ENCODE results near the gene FANCE. TPM values are rescaled to one million over a fixed set of nuclear protein-coding genes. Genes with fewer than 3 reads are reported as not detected.

Gene FANCE
- total and polyA plus RNA-seq, 2 donors (not counting 1 experiment from before 2014, with no cell fraction given) = 9.2 to 12.8 TPM

DNA sequence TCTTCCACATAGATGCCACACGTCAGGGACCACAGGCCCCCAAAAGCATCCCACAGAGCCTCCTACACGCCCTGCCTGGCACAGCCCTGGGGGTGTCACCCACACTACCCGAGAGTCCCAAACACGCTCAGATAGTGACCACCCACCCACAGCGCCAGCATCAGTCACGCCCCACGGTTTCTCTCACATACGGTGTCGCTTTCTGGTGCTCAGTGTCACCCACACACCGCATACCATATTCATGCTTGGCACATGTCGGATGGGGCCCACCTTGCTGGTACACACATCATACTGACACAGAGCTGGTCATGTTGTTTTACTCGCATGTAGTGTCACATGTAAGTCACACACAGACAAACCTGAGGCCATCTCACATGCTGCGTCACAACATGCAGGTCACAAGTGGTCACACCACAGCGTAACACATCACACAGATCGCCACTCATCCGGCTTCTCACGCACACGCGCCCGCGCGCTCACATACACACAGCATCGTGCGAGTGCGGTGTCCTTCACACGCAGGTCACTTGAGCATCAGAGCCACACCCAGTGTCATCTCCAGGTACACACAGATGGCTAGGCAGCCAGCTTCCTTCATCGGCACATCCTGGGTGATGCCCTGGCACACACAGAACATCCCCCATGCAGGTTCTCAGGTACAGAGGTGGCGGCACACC is 41.3 kb downstream of the FANCE start:
- no peak overlapping the region for H3K4me3 ChIP-seq (ENCODE audit: control extremely low read depth in 1 of 5, extremely low read depth in 1 of 5, insufficient read depth in 1 of 5, low read depth in 2 of 5, low read length in 4 of 5)
- H3K79me2 ChIP-seq (ENCODE audit: control insufficient read depth, insufficient read depth, low read length) = no peaks in the 10 kb centered on the region
- 84% methylated on average over 28 of the region's 28 CpGs for WGBS (ENCODE audit: insufficient coverage)
- no peak overlapping the region for H3K27ac ChIP-seq (ENCODE audit: low read length in 2 of 2)
- ChIA-PET POLR2A (no interaction called here), CTCF (no interaction called here)
- peaks cover 0 to 15% (median 8%) of the 10 kb centered on the region in 4 experiments for H3K27me3 ChIP-seq (replicated peaks in 1 of 4; ENCODE audit: control extremely low read depth in 1 of 4, control insufficient read depth in 3 of 4, insufficient read depth in 4 of 4, low read length in 3 of 4)
- intact Hi-C loops (cut with micrococcal nuclease) = no loop called here
- Mint-ChIP-seq H3K4me3 (peak overlapping the region; percentile 14), H3K27me3 (peaks cover 19% of the 10 kb centered on the region), H3K27ac (no peak overlapping the region), H3K9me3 (ENCODE audit: insufficient read depth) (no peaks in the 10 kb centered on the region), H3K4me1 (peaks cover 17% of the 10 kb centered on the region)
- no peak for ATAC-seq (ENCODE audit: low read depth)
- H4K20me1 ChIP-seq (ENCODE audit: control insufficient read depth, insufficient read depth, low read length, poor library complexity, severe bottlenecking) = no peaks in the 10 kb centered on the region
- DNase-seq = no peak
- H3K4me2 ChIP-seq (replicated peaks; ENCODE audit: low read depth, low read length, poor library complexity, severe bottlenecking) = no peak overlapping the region
- TF ChIP-seq EZH2 (IDR thresholded peaks at IDR 0.05; ENCODE audit: borderline replicate concordance, insufficient read depth, low read depth, low read length, poor library complexity, severe bottlenecking) (no peak), CTCF (IDR thresholded peaks at IDR 0.05) (no peak)
- peaks cover 0 to 5% (median 0%) of the 10 kb centered on the region in 3 donors for H3K9me3 ChIP-seq (ENCODE audit: control extremely low read depth in 1 of 3, control insufficient read depth in 2 of 3, insufficient read depth in 1 of 3, low read length in 2 of 3)
- no peaks in the 10 kb centered on the region for H3K36me3 ChIP-seq (replicated peaks in 1 of 2; ENCODE audit: control extremely low read depth in 1 of 2, control insufficient read depth in 1 of 2, extremely low read depth in 1 of 2, insufficient read depth in 2 of 2, low read length in 1 of 2)
- no peak overlapping the region for H2AFZ ChIP-seq (ENCODE audit: insufficient read depth, low read depth, low read length, poor library complexity, severe bottlenecking)
- peaks cover 11 to 20% of the 10 kb centered on the region in 2 donors for H3K4me1 ChIP-seq (ENCODE audit: control insufficient read depth in 2 of 2, insufficient read depth in 2 of 2, low read length in 2 of 2)
- H3K9ac ChIP-seq (ENCODE audit: low read length) = no peak overlapping the region

- no peak for ATAC-seq (ENCODE audit: low read depth)
- peak overlapping the region; percentile 14 for H3K4me3 Mint-ChIP-seq
These were observed 42.0 kb downstream of the FANCE start for GRCh38 chr6:35494161-35494563.

More at GRCh38 chr6:35494161-35494563, 42.0 kb downstream of the FANCE start:
- WGBS (ENCODE audit: insufficient coverage) = 0% methylated on average over 1 of the region's 4 CpGs
- H3K27ac Mint-ChIP-seq = no peak overlapping the region
- H3K27me3 ChIP-seq (replicated peaks in 1 of 4; ENCODE audit: control extremely low read depth in 1 of 4, control insufficient read depth in 3 of 4, insufficient read depth in 4 of 4, low read length in 3 of 4) = peaks cover 0 to 22% (median 14%) of the 10 kb centered on the region in 4 experiments
- H3K9me3 Mint-ChIP-seq (ENCODE audit: insufficient read depth) = no peaks in the 10 kb centered on the region
- no peak overlapping the region for H3K27ac ChIP-seq (ENCODE audit: low read length in 2 of 2)
- CTCF ChIA-PET = no interaction called here
- no peak for DNase-seq
- no peak overlapping the region for H3K4me2 ChIP-seq (replicated peaks; ENCODE audit: low read depth, low read length, poor library complexity, severe bottlenecking)
- H3K79me2 ChIP-seq (ENCODE audit: control insufficient read depth, insufficient read depth, low read length) = no peaks in the 10 kb centered on the region
- peaks cover 21% of the 10 kb centered on the region for H3K4me1 Mint-ChIP-seq
- peaks cover 14 to 22% of the 10 kb centered on the region in 2 donors for H3K4me1 ChIP-seq (ENCODE audit: control insufficient read depth in 2 of 2, insufficient read depth in 2 of 2, low read length in 2 of 2)
- H2AFZ ChIP-seq (ENCODE audit: insufficient read depth, low read depth, low read length, poor library complexity, severe bottlenecking) = no peak overlapping the region
- TF ChIP-seq EZH2 (IDR thresholded peaks at IDR 0.05; ENCODE audit: borderline replicate concordance, insufficient read depth, low read depth, low read length, poor library complexity, severe bottlenecking) (no peak), CTCF (IDR thresholded peaks at IDR 0.05) (no peak)
- H3K27me3 Mint-ChIP-seq = peaks cover 27% of the 10 kb centered on the region
- peaks cover 0 to 7% (median 0%) of the 10 kb centered on the region in 3 donors for H3K9me3 ChIP-seq (ENCODE audit: control extremely low read depth in 1 of 3, control insufficient read depth in 2 of 3, insufficient read depth in 1 of 3, low read length in 2 of 3)
- H3K4me3 ChIP-seq (ENCODE audit: control extremely low read depth in 1 of 5, extremely low read depth in 1 of 5, insufficient read depth in 1 of 5, low read depth in 2 of 5, low read length in 4 of 5) = no peak overlapping the region
- no peaks in the 10 kb centered on the region for H3K36me3 ChIP-seq (replicated peaks in 1 of 2; ENCODE audit: control extremely low read depth in 1 of 2, control insufficient read depth in 1 of 2, extremely low read depth in 1 of 2, insufficient read depth in 2 of 2, low read length in 1 of 2)
- POLR2A ChIA-PET = no interaction called here
- intact Hi-C loops (cut with micrococcal nuclease) = no loop called here
- H4K20me1 ChIP-seq (ENCODE audit: control insufficient read depth, insufficient read depth, low read length, poor library complexity, severe bottlenecking) = no peaks in the 10 kb centered on the region
- H3K9ac ChIP-seq (ENCODE audit: low read length) = no peak overlapping the region

Measured in B cell (primary cell).